Gastrocnemius medialis (tissue), 4 donors: Measurements from ENCODE around the gene UGT1A9. TPM values are rescaled to one million over a fixed set of nuclear protein-coding genes. Genes with fewer than 3 reads are reported as not detected.

Experiments used
- ATAC-seq, 2 donors: fragments of 150-250 bp; one replicate each; pipeline ENCODE4 v1.9.1; 2016
- DNase-seq, 2 donors: peaks; one replicate each; pipeline ENCODE4 v3.0.0-alpha.2; 2019
- H3K27ac ChIP-seq, 4 donors: fragments of 200-600 bp; sonication (generic); 1 replicate in 1 of 4; 2 replicates in 3 of 4; pipeline ENCODE4 v1.5.1; 2016 to 2018; ENCODE audit warnings: mild to moderate bottlenecking in 2 of 4, moderate library complexity in 1 of 4
- H3K27me3 ChIP-seq, 3 donors: fragments of 200-600 bp; sonication (generic) in 2 of 3; 1 replicate in 1 of 3; 2 replicates in 2 of 3; pipeline versions ENCODE4 v1.5.1 to v1.6.0; 2016 to 2019; ENCODE audit warnings: mild to moderate bottlenecking in 1 of 3, moderate library complexity in 1 of 3
- H3K36me3 ChIP-seq, 2 donors: fragments of 200-600 bp; sonication (generic) in 1 of 2; one replicate each; pipeline ENCODE4 v1.5.1; 2017 to 2018
- H3K4me1 ChIP-seq, 2 donors: fragments of 200-600 bp; sonication (generic) in 1 of 2; one replicate each; pipeline ENCODE4 v1.5.1; 2016 to 2017; ENCODE audit warnings: mild to moderate bottlenecking in 2 of 2
- H3K4me3 ChIP-seq, 4 donors: fragments of 200-600 bp; sonication (generic) in 3 of 4; 1 replicate in 1 of 4; 2 replicates in 3 of 4; pipeline ENCODE4 v1.5.1; 2016 to 2019; ENCODE audit warnings: mild to moderate bottlenecking in 2 of 4
- H3K9me3 ChIP-seq, 3 donors: fragments of 200-600 bp; sonication (generic) in 2 of 3; 1 replicate in 1 of 3; 2 replicates in 2 of 3; pipeline ENCODE4 v1.5.1; 2016 to 2019
- POLR2A ChIP-seq, 2 donors: fragments of 450-650 bp; IDR thresholded peaks; one replicate each; pipeline ENCODE4 v1.6.1; 2017; ENCODE audit warnings: antibody characterized with exemption in 2 of 2, mild to moderate bottlenecking in 2 of 2, moderate library complexity in 2 of 2
- in situ Hi-C, 4 donors: fragments of 200-750 bp; cut with MboI; loops; one replicate each; pipeline versions ENCODE4 v1.15.0 to v1.8.0; 2017; ENCODE audit warnings: low sequenced_read_pairs in 4 of 4
- intact Hi-C: fragments of 100-400 bp; cut with DNase I; formaldehyde crosslinking; loops from one replicate; pipeline ENCODE4 v1.15.1; 2023; ENCODE audit warnings: low total_unique reads
- total RNA-seq, 4 donors: library from RNA; depleted of rRNA; stranded (reverse); fragments of >200 nt; gene quantifications; one replicate each; pipeline versions ENCODE4 v1.1.0 to v1.2.3, GENCODE V29; 2016
- TF ChIP-seq, protein P1 (sequence below), 5 experiments: fragments of 450-650 bp in 3 of 5; fragments of 200-600 bp in 2 of 5; sonication (generic) in 2 of 5; IDR thresholded peaks in 4 of 5; conservative IDR thresholded peaks in 1 of 5; 1 replicate in 4 of 5; 2 replicates in 1 of 5; pipeline ENCODE4 v1.5.1; 2016 to 2019; ENCODE audit warnings: antibody characterized with exemption in 5 of 5, mild to moderate bottlenecking in 3 of 5, moderate library complexity in 3 of 5

UGT1A9 gene
- total RNA-seq, 4 donors from 2014 or later = 0.13 to 0.38 TPM; not detected in 2

DNA sequence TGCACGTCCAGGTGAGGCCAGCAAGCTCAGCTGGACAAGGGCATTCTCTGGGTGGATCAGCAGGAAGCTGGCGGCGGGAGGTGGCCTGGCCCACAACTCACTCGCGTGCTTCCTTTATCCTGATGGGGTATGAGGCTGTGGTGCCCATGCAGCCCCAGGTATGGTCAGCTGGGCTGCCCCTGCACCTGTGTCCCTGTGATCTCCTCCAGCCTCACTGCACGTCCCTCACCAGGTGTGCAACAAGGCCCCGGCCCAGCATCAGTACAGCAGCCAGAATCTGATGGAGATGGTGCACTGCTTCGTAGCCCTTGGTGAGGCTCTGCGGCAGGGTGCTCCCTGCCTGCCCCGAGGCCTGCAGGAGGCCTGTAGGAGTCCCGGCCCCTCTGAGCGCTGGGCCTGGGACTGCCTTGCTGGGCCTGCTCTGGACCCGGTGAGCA, 124.1 kb downstream of the UGT1A9 start:
- Histone ChIP-seq H3K27ac (no peak overlapping the region), H3K9me3 (no peaks in the 10 kb centered on the region), H3K4me1 (no peaks in the 10 kb centered on the region), H3K4me3 (no peak overlapping the region), H3K27me3 (no peaks in the 10 kb centered on the region), H3K36me3 (no peaks in the 10 kb centered on the region)
- intact Hi-C loops = no loop called here
- DNase-seq (no peak), ATAC-seq (no peak)
- in situ Hi-C loops = no loop called here
- TF ChIP-seq, protein P1, sequence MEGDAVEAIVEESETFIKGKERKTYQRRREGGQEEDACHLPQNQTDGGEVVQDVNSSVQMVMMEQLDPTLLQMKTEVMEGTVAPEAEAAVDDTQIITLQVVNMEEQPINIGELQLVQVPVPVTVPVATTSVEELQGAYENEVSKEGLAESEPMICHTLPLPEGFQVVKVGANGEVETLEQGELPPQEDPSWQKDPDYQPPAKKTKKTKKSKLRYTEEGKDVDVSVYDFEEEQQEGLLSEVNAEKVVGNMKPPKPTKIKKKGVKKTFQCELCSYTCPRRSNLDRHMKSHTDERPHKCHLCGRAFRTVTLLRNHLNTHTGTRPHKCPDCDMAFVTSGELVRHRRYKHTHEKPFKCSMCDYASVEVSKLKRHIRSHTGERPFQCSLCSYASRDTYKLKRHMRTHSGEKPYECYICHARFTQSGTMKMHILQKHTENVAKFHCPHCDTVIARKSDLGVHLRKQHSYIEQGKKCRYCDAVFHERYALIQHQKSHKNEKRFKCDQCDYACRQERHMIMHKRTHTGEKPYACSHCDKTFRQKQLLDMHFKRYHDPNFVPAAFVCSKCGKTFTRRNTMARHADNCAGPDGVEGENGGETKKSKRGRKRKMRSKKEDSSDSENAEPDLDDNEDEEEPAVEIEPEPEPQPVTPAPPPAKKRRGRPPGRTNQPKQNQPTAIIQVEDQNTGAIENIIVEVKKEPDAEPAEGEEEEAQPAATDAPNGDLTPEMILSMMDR (IDR thresholded peaks at IDR 0.05 in 4 of 5, conservative IDR thresholded peaks at IDR 0.05 in 1 of 5) = no peak
- TF ChIP-seq POLR2A (IDR thresholded peaks at IDR 0.05) = no peak

DNA sequence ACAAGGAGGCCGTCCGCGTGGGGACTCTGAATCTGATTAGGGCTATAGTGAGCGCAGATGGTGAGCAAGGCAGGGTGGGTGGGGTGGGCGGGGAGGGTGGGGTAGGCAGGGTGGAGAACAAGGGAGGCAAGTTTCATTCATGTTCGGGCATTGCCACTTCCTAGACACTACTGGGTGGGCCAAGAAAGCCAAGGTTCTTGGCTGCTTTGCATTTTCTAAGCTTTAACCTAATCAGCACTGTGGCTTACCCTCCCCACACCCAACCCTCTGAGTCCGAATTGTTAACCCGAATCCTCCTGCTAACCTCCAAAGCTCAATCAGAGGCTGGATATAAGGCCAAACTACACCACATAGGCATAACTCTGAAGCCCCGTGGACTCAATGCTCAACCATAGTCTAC, 124.6 kb downstream of the UGT1A9 start:
- H3K4me3 ChIP-seq = no peak overlapping the region
- H3K27ac ChIP-seq = no peak overlapping the region
- TF ChIP-seq, protein P1 (IDR thresholded peaks at IDR 0.05 in 4 of 5, conservative IDR thresholded peaks at IDR 0.05 in 1 of 5) = no peak
- no peak for TF ChIP-seq POLR2A (IDR thresholded peaks at IDR 0.05)
- DNase-seq (no peak), ATAC-seq (no peak)
- no peaks in the 10 kb centered on the region for H3K36me3 ChIP-seq
- intact Hi-C loops (no loop called here), in situ Hi-C loops (no loop called here)
- no peaks in the 10 kb centered on the region for H3K9me3 ChIP-seq
- no peaks in the 10 kb centered on the region for H3K27me3 ChIP-seq
- H3K4me1 ChIP-seq = no peaks in the 10 kb centered on the region

DNA sequence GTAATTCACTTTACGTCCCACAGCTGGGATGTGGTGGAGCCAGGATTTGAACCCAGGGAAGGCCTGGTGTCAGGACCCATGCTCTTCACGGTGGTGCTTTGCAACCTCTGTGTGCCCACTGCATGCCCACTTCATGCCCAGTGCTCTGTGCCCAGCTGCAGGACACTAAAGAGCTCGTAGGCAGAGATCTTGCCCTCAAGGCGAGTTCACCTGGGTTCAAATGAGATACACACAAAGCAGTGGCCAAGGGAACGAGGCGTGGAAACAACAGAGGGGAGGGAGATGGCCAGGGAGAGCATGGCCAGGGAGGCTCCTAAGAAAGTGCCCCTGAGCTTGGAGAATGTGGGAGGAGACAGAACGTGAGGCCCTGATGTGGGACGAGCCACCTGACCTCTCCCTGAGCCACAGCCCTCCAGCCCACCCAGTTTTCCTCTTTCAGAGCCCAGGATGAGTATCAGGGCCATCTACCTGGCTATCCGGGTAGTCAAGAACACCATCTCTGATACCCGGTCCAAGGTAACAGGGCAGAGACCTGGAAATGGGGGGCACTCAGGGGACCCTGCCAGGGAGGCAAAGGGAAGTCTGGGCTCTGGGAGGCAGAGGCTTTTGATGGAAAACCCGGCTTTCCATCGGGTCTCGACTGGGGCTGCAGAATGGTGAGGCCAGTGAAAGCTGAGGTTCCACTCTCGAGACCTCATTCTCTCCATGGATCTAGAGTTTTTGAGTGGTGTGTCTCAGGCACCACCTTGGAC, 126.8 kb downstream of the UGT1A9 start:
- intact Hi-C loops (no loop called here), in situ Hi-C loops (no loop called here)

DNA sequence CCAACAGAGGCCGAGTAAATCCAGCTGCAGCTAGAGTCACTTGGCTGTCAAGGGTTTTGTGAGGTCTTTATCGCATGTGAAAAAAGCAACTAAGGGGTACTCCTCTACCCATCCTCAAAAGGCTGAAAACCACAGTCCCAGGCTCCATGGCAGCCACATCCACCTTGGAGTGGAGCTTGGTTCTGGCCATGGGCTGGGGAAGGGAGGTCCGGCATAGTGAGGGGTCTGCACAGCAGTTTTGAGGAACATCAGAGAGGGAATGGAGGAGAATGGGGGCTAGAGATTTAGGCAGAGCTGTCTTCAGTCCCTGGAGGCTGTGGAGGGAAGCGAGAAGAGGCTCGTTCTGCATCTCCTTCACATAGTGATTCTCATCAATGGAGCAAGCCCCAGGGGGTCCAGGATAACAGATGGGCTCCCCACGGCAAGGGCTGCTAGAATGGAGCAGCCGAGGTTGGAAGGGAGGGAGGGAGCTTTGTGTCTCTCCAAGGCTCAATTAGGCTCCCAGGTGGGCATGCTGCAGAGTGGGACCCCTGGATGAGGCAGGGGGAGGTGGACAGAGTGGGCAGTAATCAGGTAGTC, 127.5 kb downstream of the UGT1A9 start:
- in situ Hi-C loops = no loop called here

More for the DNA sequence above, 126.8 kb downstream of the UGT1A9 start:
- no peaks in the 10 kb centered on the region for H3K4me1 ChIP-seq
- no peak for ATAC-seq
- no peak for TF ChIP-seq POLR2A (IDR thresholded peaks at IDR 0.05)
- no peak overlapping the region for H3K27ac ChIP-seq
- no peak for DNase-seq
- no peak overlapping the region for H3K4me3 ChIP-seq
- H3K36me3 ChIP-seq = no peaks in the 10 kb centered on the region
- no peaks in the 10 kb centered on the region for H3K9me3 ChIP-seq
- no peaks in the 10 kb centered on the region for H3K27me3 ChIP-seq

DNA sequence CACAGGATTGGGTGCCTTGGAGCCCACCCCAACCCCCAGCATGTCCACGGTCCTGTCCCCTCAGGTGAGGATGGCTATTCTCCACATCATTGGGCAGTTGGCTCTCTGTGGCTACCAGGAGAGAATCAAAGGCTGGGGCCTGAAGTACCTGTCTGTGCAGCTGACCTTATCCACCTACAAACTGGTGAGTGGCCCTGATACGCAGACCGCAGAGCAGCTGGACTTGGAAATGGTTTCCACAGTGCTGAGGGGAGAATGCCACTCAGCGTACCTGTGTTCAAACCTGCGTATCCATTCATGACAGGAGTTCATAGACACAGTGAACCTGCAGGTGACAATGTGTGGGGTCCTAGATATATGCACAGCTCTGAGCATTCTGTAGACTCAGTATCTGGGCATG, 128.0 kb downstream of the UGT1A9 start:
- Histone ChIP-seq H3K27me3 (no peaks in the 10 kb centered on the region), H3K4me1 (no peaks in the 10 kb centered on the region), H3K36me3 (no peaks in the 10 kb centered on the region), H3K27ac (no peak overlapping the region), H3K9me3 (no peaks in the 10 kb centered on the region), H3K4me3 (no peak overlapping the region)
- TF ChIP-seq, protein P1 (IDR thresholded peaks at IDR 0.05 in 4 of 5, conservative IDR thresholded peaks at IDR 0.05 in 1 of 5) = no peak
- no peak for TF ChIP-seq POLR2A (IDR thresholded peaks at IDR 0.05)
- ATAC-seq = no peak
- in situ Hi-C loops (no loop called here), intact Hi-C loops (no loop called here)
- no peak for DNase-seq

More for the DNA sequence above, 127.5 kb downstream of the UGT1A9 start:
- intact Hi-C loops = no loop called here
- TF ChIP-seq POLR2A (IDR thresholded peaks at IDR 0.05) = no peak
- TF ChIP-seq, protein P1 (IDR thresholded peaks at IDR 0.05 in 4 of 5, conservative IDR thresholded peaks at IDR 0.05 in 1 of 5) = no peak
- H3K4me1 ChIP-seq = no peaks in the 10 kb centered on the region
- H3K27ac ChIP-seq = no peak overlapping the region
- no peaks in the 10 kb centered on the region for H3K27me3 ChIP-seq
- ATAC-seq (no peak), DNase-seq (no peak)
- no peak overlapping the region for H3K4me3 ChIP-seq
- H3K36me3 ChIP-seq = no peaks in the 10 kb centered on the region
- no peaks in the 10 kb centered on the region for H3K9me3 ChIP-seq
